HG02938 (cell line): ENCODE measurements around the gene GJB4.
"Not testable (repeated sequence)": the region's sequence is repeated elsewhere in the genome, so short reads cannot be mapped to it uniquely, and the experiment has no call there.

Source experiments
- ATAC-seq: cut with Tn5 transposase; IDR thresholded peaks from one replicate; pipeline ENCODE4 v1.9.1; 2021; ENCODE audit warnings: mild to moderate bottlenecking, moderate library complexity; ENCODE audit not compliant: unreplicated experiment

GJB4 gene

DNA sequence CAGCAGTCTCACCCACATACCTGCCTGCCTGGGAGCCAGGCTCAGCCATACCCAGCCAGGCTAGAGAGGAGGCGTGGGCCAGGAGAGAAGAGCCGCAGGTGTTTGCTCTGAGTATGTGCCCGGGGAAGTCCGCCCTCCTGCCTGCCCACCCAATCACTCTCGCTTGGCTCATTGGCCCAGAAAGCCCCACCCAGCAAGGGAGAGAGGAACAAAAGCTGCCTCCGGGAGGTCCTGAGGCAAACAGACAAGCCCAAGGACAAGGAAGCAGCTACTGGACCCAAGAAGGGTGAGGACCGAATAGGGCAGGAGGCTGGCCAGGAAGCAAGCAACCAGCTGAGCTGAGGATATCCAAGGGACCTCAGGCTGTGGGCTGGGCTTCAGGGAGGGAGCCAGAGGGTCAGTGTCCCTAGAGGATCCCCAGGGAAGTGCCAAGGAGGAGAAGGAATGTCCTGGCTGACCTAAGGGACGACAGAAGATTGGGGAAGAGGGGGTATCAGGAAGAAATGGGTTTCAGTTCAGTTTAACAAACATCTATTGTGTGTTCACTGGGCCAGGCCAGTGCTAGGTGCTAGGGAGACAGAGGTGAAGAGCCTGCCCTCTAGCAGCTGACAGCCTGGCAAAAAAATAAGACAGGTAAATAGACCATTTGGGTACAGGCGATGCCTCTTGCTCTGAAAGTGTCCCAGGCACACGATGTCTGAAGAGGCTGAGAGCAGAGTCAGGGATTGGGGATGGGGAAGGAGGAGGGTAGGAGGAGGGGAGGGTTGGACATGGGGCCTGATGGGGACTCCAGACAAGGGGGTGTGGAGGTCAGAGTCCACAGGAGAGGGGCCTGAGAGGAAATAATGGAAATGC lies at the start of gene GJB4:
Gene GJB4 (plus strand): TSS at position 238 of the 855 bp plus-strand sequence. CDS start 1,515 bp downstream, outside the sequence.
- ATAC-seq, result no peak

DNA sequence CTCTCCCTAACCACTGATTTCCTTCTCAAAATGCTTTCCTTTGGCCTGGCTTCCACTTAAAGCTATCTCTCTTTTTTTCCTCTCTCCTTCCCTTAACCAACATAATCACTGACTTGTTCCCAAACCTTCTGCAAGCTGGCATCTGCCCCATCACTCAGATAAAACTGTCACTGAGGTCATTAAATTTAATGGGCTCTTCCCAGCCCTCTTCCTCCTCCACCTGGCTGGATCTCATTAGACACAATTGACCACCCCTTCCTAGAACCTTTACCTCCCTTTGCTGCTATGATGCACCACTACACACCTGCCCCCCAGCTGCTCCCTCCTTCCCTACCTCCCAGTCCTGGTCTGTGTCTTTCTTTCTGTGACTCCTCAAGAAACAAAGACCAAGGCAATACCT lies 48.7 kb upstream of the GJB4 start:
- ATAC-seq, result no peak

DNA sequence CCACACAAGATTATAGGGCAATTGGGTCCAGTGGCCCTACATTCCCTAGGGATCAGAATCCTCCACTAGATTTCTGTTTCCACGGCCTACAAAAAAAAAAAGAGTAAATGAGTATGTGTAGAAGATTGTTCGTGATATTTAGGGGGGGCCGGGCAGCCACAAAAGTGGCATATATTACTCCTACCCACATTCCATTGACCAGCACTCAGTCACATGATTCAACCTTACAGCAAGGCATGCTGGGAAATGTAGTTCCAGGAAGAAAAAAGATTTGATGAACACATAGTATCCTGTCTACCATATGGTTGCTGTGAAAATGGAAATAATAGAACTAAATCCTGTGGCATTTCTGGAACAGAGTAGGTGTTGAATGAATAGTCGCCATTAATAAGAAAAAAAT lies 48.1 kb upstream of the GJB4 start:
- ATAC-seq, result no peak

DNA sequence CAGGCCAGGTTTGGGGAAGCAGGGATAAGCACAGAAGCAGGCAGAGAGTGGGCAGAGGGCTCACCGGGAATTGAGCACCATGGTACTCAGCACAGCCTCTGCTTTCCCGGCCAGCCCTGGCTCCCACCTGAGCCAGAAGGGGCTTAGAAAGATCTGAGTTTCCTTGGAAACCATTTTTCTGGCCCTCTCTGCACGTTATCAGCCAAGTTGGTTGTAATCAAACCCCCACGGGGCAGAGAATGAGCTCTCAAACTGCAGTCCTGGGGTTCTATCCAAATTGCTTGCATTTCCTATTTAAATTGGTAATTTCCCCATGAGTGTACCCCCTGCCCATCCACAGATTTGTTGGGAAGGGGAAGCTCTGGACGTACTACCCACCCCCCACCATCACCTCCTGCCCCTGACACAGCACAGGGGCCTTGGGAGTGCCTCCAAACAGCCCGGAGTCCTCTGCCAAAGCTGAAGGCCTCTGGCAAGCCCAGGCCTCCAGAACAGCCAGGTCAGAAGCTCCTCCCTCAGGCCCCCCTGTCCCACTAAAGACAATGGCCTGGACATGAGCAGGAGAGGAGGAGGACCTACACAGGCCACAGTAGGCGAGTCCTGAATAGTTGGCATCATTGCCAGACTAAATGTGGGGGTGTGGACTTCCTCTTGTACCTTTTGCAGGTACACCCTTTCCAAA lies 47.4 kb upstream of the GJB4 start:
- no peak for ATAC-seq

- ATAC-seq, result no peak
Measured at GRCh38 chr1:34713443-34713842, 46.1 kb upstream of the GJB4 start.

DNA sequence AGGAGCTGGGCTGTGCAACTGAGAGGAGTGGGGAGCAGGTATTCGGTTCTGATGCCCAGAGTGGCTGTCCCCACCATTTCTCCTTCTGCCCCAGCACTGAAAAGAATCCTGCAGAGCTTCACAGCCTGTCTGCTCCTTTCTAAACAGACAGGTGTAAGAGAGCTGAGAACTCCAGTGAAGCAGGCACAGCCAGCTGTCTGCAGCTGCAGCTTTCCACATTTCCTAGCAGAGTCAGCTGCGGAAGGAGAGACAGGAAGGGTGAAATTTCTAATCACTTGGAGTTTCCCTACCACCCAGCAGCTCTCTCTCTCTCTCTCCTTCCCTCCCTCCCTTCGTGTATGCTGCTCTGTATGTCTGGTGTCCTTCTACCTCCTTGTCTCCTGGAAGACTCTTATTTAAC lies 45.2 kb upstream of the GJB4 start:
- no peak for ATAC-seq

- no peak for ATAC-seq
Measured at GRCh38 chr1:34715139-34715538, 44.4 kb upstream of the GJB4 start.

- ATAC-seq, result no peak
Measured at GRCh38 chr1:34721241-34721640, 38.3 kb upstream of the GJB4 start.

GRCh38 chr1:34721646-34722355 lies 37.7 kb upstream of the GJB4 start:
- no peak for ATAC-seq

DNA sequence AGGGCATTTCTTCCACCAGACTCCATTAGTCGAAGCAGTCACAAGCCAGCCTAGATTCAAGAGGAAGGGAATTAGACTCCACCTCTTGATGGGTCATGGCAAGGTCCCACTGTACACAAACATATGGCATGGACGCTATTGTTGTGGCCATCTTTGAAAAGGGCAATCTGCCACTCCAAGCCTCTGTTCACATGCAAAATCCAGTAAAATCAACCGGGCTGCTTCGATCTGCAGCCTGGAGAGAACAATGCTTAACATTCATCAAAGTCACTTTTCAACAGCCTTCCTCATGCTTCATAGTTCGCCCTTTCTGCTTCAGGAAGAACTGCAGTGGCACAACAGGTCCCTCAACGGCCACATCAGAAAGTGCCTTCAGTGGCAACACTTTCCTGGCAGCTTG lies 32.7 kb upstream of the GJB4 start:
- ATAC-seq, result no peak

GRCh38 chr1:34730485-34730884 lies 29.1 kb upstream of the GJB4 start:
- no peak for ATAC-seq

GRCh38 chr1:34732831-34733230 lies 26.7 kb upstream of the GJB4 start:
- not testable (repeated sequence) for ATAC-seq

GRCh38 chr1:34736692-34737091 lies 22.8 kb upstream of the GJB4 start:
- no peak for ATAC-seq

DNA sequence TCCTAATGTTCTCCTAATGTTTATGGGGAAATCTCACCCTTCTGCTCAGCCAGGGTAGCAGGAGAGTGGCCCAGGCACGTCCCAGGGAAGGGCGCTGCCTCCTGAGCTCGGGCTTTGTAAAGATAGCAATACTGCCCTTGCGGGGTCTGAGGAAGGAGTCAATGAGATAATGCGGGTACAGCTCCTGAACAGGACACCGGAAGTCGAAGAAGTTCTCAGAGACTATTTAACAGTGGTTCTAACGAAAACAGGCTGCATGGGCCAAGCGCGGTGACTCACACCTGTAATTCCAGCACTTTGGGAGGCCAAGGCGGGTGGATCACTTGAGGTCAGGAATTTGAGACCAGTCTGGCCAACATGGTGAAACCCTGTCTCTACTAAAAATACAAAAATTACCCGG lies 22.3 kb upstream of the GJB4 start:
- ATAC-seq, result not testable (repeated sequence)

DNA sequence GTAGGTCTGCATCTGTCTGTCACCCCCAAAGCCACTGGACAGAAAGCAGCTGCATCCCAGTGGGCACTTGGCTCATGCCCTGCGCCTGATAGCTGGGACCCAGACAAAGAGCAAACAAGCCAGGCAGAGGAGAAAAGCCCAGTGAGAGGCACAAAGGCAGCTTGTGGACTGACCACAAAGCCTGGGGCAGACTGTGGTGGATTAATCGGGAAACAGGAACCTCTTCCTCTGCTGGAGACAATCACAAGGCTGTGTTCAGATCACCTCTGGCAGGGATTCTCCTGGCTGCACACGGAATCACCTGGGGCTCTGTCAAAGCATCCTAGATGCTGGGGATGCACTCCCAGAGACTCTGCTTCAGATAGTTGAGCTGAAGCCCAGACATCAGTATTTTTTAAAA lies 19.9 kb upstream of the GJB4 start:
- no peak for ATAC-seq

DNA sequence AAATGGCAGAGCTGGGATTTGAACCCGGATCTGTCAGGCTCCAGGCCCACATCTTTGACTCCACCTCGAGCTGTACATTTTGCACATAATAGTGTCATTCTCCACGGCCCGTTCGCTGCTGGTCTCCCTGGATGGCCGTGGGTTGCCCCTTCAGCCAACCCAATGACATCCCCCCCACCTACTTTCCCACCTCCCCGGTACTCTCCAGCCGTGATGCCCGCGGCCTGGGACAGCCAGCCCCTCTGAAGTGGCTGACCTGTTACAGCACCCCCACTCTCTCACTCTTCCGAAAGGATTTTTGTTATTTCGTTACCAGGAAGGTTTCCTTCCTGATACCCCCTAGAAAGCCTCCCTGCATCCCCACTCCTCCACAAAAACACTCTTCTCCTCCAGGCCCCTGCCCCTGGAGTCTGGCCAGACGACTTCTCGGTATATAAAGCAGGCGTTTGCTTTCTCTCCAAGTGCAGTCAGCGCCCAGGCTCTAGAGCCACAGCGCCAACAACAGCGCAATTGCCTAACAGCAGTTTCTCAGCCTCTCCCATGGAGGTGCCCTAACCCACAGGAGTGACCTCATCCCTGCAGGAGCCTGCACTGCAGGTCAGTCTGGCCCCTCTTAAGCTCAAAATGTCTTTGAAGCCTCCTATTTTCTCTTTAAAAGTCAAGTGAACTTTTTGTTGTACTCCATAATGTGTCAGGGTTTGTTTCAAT lies 19.2 kb upstream of the GJB4 start:
- ATAC-seq, result no peak

- no peak for ATAC-seq
Measured at GRCh38 chr1:34742667-34743270, 16.8 kb upstream of the GJB4 start.

DNA sequence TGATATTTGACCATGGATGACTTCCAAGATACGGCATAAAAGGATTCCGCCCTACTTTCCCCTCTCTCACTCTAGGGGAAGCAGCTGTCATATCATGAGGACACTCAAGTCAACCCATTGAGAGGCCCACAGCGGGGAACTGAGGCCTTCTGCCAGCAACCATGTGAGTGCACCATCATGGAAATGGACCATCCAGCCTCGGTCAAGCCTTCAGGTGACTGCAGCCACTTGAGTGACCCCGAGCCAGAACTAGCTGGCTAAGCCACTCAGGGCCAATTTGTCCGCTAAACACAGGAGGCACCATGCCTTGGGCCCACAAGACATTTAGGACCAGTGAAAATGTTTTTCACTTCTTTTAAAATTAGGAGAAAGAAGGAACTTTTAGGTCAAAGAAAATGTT lies 15.8 kb upstream of the GJB4 start:
- no peak for ATAC-seq

DNA sequence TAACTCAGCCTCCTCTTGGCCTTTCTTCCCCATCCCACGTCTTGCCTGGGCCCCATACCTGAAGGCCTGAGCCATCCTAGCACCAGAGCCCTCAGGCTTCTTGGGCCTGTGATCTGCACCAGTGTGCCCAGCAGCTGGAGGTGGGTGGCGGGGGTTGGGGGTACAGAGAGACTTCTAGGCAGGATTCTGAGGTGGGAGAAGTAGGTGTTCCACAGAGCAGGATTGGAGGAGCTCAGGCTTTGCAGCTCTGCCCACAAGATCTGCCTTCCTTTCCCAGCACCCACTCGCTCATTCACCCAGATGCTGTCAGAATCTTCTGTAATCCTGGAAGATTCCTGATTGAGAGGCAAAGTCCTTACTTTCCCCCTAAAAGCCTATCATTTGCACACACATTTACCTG lies 14.7 kb upstream of the GJB4 start:
- ATAC-seq, result no peak

GRCh38 chr1:34745666-34746065 lies 13.9 kb upstream of the GJB4 start:
- ATAC-seq, result no peak

DNA sequence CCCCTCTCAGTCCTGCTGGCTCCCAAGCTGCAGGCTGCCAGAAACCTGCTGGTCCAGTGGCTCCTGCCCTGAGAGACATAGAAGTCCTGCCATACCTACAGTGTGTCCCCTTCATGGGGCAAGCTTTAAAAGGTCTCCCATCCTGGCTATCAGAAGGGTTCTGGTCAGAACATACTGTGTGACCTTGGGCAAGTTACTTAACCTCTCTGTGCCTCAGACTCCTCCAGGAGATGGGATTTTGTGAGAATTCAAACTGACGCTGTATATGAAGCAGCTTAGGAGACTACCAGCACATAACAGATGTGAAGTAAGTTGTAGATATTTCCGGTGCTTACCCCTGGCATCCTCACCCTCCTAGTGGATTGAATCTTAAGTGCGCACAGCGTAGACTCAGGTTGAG lies 13.4 kb upstream of the GJB4 start:
- ATAC-seq, result no peak
